ENCODE data around the gene ITPRID2.

DNA sequence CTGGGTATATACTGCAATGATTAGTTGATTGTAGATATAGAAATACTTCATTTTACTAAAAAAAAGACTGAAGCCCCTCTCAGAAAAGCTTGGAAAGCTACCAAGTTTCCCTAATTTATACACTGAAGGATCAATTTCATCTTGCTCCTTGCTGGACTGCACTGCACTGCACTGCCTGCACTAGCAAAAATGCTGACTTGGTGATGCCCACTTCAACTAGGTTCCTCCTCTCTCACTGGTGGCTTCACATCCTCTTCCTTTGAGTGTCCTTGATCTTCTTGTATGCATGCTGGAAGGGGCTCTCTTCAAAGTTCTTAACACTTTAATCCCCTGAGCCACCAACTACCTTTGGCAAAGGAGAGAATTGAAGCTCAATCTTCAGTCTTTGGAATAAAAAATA, 31.7 kb upstream of the ITPRID2 start:
- no peak for TF ChIP-seq EZH2 (IDR thresholded peaks at IDR 0.05; ENCODE audit: borderline replicate concordance, insufficient read depth, low read depth, low read length, poor library complexity, severe bottlenecking)
- TF ChIP-seq, protein P1, sequence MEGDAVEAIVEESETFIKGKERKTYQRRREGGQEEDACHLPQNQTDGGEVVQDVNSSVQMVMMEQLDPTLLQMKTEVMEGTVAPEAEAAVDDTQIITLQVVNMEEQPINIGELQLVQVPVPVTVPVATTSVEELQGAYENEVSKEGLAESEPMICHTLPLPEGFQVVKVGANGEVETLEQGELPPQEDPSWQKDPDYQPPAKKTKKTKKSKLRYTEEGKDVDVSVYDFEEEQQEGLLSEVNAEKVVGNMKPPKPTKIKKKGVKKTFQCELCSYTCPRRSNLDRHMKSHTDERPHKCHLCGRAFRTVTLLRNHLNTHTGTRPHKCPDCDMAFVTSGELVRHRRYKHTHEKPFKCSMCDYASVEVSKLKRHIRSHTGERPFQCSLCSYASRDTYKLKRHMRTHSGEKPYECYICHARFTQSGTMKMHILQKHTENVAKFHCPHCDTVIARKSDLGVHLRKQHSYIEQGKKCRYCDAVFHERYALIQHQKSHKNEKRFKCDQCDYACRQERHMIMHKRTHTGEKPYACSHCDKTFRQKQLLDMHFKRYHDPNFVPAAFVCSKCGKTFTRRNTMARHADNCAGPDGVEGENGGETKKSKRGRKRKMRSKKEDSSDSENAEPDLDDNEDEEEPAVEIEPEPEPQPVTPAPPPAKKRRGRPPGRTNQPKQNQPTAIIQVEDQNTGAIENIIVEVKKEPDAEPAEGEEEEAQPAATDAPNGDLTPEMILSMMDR (IDR thresholded peaks at IDR 0.05) = no peak
